ENCODE results near the gene SAMHD1. TPM values are rescaled to one million over a fixed set of nuclear protein-coding genes. Genes with fewer than 3 reads are reported as not detected.
"Not testable (repeated sequence)": the region's sequence is repeated elsewhere in the genome, so short reads cannot be mapped to it uniquely, and the experiment has no call there.

Gene SAMHD1
- total RNA-seq, 1 donor from 2014 or later: 293 TPM

GRCh38 chr20:36919715-36920333, 31.7 kb downstream of the SAMHD1 start:
- no peak overlapping the region for H3K4me3 ChIP-seq
- H3K27me3 ChIP-seq (ENCODE audit: low read depth): no peaks in the 10 kb centered on the region
- DNase-seq: no peak
- H3K4me1 ChIP-seq: no peaks in the 10 kb centered on the region
- no peak overlapping the region for H3K27ac ChIP-seq
- ATAC-seq: peak; percentile 67 to 76
- peak; percentile 86 for TF ChIP-seq CTCF (IDR thresholded peaks at IDR 0.05)
- peaks cover 98% of the 10 kb centered on the region for H3K36me3 ChIP-seq
- intact Hi-C loops (cut with DNase I): no loop called here
- H3K9me3 ChIP-seq: no peaks in the 10 kb centered on the region

GRCh38 chr20:36917943-36918342, 33.6 kb downstream of the SAMHD1 start:
- Histone ChIP-seq H3K4me1 (no peaks in the 10 kb centered on the region), H3K27me3 (ENCODE audit: low read depth) (no peaks in the 10 kb centered on the region), H3K27ac (no peak overlapping the region), H3K4me3 (no peak overlapping the region), H3K36me3 (peaks cover 98% of the 10 kb centered on the region), H3K9me3 (no peaks in the 10 kb centered on the region)
- ATAC-seq: no peak
- DNase-seq: no peak
- intact Hi-C loops (cut with DNase I): no loop called here
- no peak for TF ChIP-seq CTCF (IDR thresholded peaks at IDR 0.05)

GRCh38 chr20:36917240-36917639, 34.3 kb downstream of the SAMHD1 start:
- Histone ChIP-seq H3K36me3 (peaks cover 98% of the 10 kb centered on the region), H3K4me1 (no peaks in the 10 kb centered on the region), H3K27me3 (ENCODE audit: low read depth) (no peaks in the 10 kb centered on the region), H3K27ac (no peak overlapping the region), H3K4me3 (no peak overlapping the region), H3K9me3 (no peaks in the 10 kb centered on the region)
- DNase-seq (no peak), ATAC-seq (no peak)
- no peak for TF ChIP-seq CTCF (IDR thresholded peaks at IDR 0.05)
- intact Hi-C loops (cut with DNase I): no loop called here

GRCh38 chr20:36916199-36916598, 35.3 kb downstream of the SAMHD1 start:
- H3K36me3 ChIP-seq: peaks cover 98% of the 10 kb centered on the region

GRCh38 chr20:36908603-36909002, 42.9 kb downstream of the SAMHD1 start:
- Histone ChIP-seq H3K27ac (no peak overlapping the region), H3K36me3 (peaks cover 100% of the 10 kb centered on the region), H3K4me3 (no peak overlapping the region), H3K9me3 (no peaks in the 10 kb centered on the region), H3K27me3 (ENCODE audit: low read depth) (no peaks in the 10 kb centered on the region), H3K4me1 (no peaks in the 10 kb centered on the region)
- no peak for TF ChIP-seq CTCF (IDR thresholded peaks at IDR 0.05)
- ATAC-seq (no peak), DNase-seq (no peak)
- intact Hi-C loops (cut with DNase I): no loop called here

More at GRCh38 chr20:36916199-36916598, 35.3 kb downstream of the SAMHD1 start:
- no peak overlapping the region for H3K27ac ChIP-seq
- no peak overlapping the region for H3K4me3 ChIP-seq
- no peaks in the 10 kb centered on the region for H3K9me3 ChIP-seq
- no peak for TF ChIP-seq CTCF (IDR thresholded peaks at IDR 0.05)
- ATAC-seq: no peak
- H3K27me3 ChIP-seq (ENCODE audit: low read depth): no peaks in the 10 kb centered on the region
- no peaks in the 10 kb centered on the region for H3K4me1 ChIP-seq
- no peak for DNase-seq
- intact Hi-C loops (cut with DNase I): no loop called here

GRCh38 chr20:36906086-36906485, 45.4 kb downstream of the SAMHD1 start:
- H3K36me3 ChIP-seq: peaks cover 100% of the 10 kb centered on the region
- H3K4me1 ChIP-seq; H3K9me3 ChIP-seq; H3K4me3 ChIP-seq; H3K27ac ChIP-seq; intact Hi-C loops (cut with DNase I); DNase-seq; H3K27me3 ChIP-seq (ENCODE audit: low read depth); ATAC-seq: not testable (repeated sequence)

- peaks cover 100% of the 10 kb centered on the region for H3K36me3 ChIP-seq
Observed at GRCh38 chr20:36905566-36905965, 45.9 kb downstream of the SAMHD1 start.

More at GRCh38 chr20:36905566-36905965, 45.9 kb downstream of the SAMHD1 start:
- H3K27me3 ChIP-seq (ENCODE audit: low read depth); ATAC-seq; H3K9me3 ChIP-seq; H3K4me1 ChIP-seq; H3K27ac ChIP-seq; H3K4me3 ChIP-seq; intact Hi-C loops (cut with DNase I); DNase-seq: not testable (repeated sequence)
